Right ventricle myocardium superior (tissue), 1 donor: ENCODE results near the gene TRPC6. TPM values are rescaled to one million over a fixed set of nuclear protein-coding genes. Genes with fewer than 3 reads are reported as not detected.

Source experiments
- ATAC-seq: fragments of 200-7000 bp; cut with Tn5 transposase; one replicate; pipeline ENCODE4 v1.9.1; 2020; ENCODE audit warnings: mild to moderate bottlenecking; ENCODE audit not compliant: poor library complexity
- DNase-seq: peaks from one replicate; pipeline ENCODE4 v3.0.0-alpha.2; 2020
- intact Hi-C: fragments of 100-400 bp; cut with DNase I; formaldehyde crosslinking; loops from one replicate; pipeline ENCODE4 v1.11.2; 2022
- microRNA-seq: library from miRNA; unstranded; fragments of <30 nt; microRNA quantifications from one replicate; pipeline ENCODE4 v1.2.0, GENCODE V29; 2020
- total RNA-seq: library from RNA; stranded (reverse); fragmentation: NEBNext Ultra II Directional; extraction: Animal tissue kit (Norgen Biotek cat#: 25700); gene quantifications from one replicate; pipeline ENCODE4 v1.2.1, GENCODE V29; 2021
- donor health status: DM: no; HTN: yes; CAD: no; lungs with severe emphysema.

The TRPC6 gene
- total RNA-seq, 1 donor from 2014 or later: 0.16 TPM

- DNase-seq: no peak
- intact Hi-C loops: loop anchor here (5.0 kb wide), 1 partner anchor 453 kb away; no protein-coding TSS in a partner anchor
- peak; percentile 46 for ATAC-seq
Observed at GRCh38 chr11:101435408-101435973, 148.3 kb downstream of the TRPC6 start.

- no peak for DNase-seq
- intact Hi-C loops: no loop called here
- ATAC-seq: peak; percentile 22
Observed at GRCh38 chr11:101434026-101434643, 149.7 kb downstream of the TRPC6 start.

DNA sequence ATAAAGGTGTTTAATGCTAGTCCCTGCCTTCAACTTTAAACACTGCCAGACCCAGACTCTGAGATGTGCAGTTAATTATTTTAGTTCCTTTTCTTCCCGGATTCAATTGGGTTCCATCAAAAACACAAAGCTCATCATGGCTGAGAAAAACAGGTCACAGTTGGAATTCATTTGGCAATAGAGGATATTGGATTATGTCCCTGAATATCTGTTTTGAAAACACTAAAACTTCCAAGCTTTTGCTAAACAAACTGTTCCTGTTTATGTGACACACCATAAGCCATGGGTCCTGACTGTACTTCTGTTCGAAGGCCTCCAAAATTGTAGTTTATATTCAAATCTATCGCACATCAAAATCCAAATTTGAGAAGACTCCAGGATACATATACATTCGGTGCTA, 150.7 kb downstream of the TRPC6 start:
- intact Hi-C loops: no loop called here

GRCh38 chr11:101429703-101430540, 153.9 kb downstream of the TRPC6 start:
- intact Hi-C loops: no loop called here
- ATAC-seq (no peak), DNase-seq (no peak)

More for the DNA sequence above, 150.7 kb downstream of the TRPC6 start:
- ATAC-seq (no peak), DNase-seq (no peak)

- intact Hi-C loops: no loop called here
- DNase-seq: no peak
- peak; percentile 53 for ATAC-seq
Observed at GRCh38 chr11:101428918-101429317, 154.9 kb downstream of the TRPC6 start.

GRCh38 chr11:101407324-101407723, 176.5 kb downstream of the TRPC6 start:
- no peak for ATAC-seq
- intact Hi-C loops: no loop called here
- no peak for DNase-seq

Small RNAs within 50 kb of the gene (microRNA-seq; reads per million reads assigned to microRNA genes)
- gene MIR3920: not detected
